Hematopoietic multipotent progenitor cell treated with erythropoietin and hydrocortisone succinate and interleukin-3 and kit ligand, for 8 days (in vitro differentiated cells): ENCODE measurements around the gene FBN3.
"Not testable (repeated sequence)": the region's sequence is repeated elsewhere in the genome, so short reads cannot be mapped to it uniquely, and the experiment has no call there.

Experiments
- DNase-seq: peaks from one replicate; pipeline ENCODE4 v3.0.0-alpha.2; 2015

FBN3 gene

GRCh38 chr19:8046569-8047165 is 102.7 kb downstream of the FBN3 start:
- no peak for DNase-seq

DNA sequence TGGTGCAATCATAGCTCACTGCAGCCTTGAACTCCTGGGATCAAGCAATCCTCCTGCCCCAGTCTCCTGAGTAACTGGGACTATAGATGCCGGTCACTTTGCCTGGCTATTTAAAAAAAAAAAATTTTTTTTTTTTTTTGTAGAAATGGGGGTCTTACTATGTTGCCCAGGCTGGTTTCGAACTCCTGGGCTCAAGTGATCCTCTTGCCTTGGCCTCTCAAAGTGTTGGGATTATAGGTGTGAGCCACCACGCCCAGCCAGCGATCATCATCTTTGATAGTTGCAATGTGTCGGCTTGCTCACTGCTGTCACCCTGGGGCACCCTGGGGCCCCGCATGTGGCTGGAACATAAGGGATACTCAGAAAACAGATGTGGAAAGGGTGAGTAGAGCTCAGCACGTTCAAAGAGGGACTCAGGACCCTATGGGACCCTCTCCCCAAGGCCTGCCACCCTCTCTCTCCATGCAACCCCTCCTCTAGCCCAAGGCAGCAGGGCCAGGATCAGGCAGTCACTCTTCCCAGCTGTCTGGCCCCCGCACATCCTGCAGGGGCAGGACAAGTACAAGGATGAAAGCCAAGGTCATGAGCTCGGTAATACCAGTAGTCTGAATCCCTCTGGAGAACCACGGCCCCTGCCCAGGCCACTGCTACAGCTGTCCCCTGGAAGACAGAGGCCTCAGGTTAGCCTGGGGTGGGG is 103.4 kb downstream of the FBN3 start:
- no peak for DNase-seq

- DNase-seq: no peak
Measured at GRCh38 chr19:8044018-8044417, 105.4 kb downstream of the FBN3 start.

- no peak for DNase-seq
Measured at GRCh38 chr19:8042900-8043299, 106.5 kb downstream of the FBN3 start.

DNA sequence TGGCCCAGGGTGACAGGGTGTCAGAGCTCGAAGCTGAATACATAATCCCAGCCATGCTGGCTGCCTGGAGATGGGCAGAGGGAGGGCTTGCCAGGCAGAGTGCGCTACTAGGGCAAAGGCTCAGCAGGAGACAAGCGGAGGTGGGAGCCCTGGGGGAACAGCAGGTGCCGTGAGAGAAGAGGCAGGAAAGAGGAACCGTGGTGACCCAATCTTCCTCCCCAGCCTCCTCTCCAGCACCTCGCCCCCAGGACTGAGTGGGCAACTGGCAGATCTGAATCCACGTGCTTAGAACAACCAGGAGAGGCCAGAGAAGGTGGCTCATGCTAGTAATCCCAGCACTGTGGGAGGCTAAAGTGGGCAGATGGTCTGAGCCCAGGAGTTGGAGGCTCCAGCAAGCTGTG is 107.9 kb downstream of the FBN3 start:
- no peak for DNase-seq

DNA sequence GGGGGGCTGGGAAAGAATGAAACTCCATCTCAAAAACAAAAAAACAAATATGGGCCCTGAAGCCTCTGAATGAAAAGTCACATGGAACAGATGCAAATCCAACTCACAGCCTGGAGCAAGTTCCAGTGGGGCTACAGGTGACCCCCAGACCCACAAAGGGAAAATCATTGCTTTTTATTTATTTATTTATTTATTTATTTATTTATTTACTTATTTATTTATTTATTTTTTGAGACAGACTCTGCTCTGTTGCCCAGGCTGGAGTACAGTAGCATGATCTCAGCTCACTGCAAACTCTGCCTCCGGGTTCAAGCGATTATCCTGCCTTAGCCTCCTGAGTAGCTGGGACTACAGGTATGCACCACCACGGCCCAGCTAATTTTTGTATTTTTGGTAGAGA is 110.2 kb downstream of the FBN3 start:
- DNase-seq: no peak

DNA sequence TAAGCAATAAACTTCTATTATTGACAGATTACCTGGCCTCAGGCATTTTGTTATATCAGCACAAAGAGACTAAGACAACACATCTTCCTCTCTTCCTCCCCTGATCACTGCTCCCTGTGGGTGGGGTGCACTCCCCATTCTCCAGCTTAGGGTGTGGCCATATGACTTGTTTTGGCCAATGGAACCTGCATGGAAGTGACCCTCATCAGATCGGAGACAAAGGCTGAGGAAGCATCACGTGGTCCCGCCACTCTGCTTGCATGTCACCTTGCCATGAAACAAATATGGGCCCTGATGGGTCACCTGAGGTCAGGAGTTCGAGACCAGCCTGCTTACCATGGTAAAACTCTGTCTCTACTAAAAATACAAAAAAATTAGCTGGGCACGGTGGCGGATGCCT is 110.6 kb downstream of the FBN3 start:
- DNase-seq: no peak

DNA sequence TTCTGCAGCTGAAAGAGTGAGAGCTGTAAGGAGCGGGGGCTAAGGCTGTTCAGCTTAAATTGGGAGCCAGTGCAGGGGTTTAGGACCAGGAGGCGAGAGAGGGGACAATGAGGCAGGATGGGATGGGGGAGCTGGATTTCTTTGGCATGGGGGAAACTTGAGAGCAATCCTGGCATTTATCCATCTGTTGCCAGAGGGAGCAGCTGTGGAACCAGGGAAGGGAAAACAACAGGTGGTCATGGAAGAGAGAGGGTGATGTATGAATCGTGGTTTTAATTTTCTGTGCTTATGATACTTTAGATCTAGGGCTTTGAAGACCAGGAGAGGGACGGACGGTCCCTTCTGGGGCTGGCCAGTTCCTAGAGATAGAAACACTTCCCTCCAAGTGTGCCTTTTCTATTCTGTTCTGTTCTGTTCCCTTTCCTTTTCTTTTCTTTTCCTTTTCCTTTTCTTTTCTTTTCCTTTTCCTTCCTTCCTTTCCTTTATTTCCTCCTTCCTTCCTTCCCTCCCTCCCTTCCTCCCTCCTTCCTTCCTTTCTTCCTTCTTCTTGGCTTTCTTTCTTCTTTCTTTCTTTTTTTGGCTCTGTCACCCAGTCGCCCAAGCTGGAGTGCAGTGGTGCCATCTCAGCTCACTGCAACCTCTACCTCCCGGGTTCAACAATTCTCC is 112.8 kb downstream of the FBN3 start:
- no peak for DNase-seq

- no peak for DNase-seq
Measured at GRCh38 chr19:8034178-8034525, 115.2 kb downstream of the FBN3 start.

DNA sequence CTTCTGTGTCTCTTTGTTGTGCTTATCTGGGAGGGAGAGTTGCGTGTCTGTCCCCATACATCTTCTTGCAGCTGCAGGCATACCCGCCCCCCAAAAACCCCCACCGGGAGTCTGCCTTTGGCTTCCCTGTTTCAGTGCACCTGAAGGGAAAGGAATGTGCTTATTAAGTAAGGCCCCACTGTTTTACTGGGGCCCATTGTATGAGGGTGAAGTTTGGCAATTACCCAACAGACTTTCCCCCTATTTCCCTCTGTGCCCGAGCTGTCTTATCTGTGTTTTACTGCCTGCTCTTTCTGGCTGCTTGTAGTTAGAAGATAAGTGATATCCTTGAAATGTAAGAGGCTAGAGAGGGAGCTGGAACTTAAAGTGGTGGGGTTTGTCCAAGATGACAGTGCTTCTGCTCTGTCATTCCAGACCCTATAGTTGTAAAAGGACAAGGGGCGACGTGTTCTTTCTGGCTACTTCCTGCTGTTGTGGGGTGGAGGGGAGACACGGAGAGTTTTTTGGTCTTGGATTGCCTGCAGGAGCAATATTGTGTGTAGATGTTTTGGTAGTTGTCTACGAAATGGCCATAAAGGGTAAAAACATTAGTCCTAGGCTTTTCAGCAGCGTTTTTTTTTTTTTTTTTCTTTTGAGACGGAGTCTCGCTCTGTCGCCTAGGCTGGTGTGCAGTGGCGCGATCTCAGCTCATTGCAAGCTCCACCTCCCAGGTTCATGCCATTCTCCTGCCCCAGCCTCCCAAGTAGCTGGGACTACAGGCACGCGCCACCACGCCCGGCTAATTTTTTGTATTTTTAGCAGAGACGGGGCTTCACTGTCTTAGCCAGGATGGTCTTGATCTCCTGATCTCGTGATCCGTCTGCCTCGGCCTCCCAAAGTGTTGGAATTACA is 115.9 kb downstream of the FBN3 start:
- peak; percentile 97 for DNase-seq

GRCh38 chr19:8030960-8031359 is 118.4 kb downstream of the FBN3 start:
- DNase-seq: no peak

DNA sequence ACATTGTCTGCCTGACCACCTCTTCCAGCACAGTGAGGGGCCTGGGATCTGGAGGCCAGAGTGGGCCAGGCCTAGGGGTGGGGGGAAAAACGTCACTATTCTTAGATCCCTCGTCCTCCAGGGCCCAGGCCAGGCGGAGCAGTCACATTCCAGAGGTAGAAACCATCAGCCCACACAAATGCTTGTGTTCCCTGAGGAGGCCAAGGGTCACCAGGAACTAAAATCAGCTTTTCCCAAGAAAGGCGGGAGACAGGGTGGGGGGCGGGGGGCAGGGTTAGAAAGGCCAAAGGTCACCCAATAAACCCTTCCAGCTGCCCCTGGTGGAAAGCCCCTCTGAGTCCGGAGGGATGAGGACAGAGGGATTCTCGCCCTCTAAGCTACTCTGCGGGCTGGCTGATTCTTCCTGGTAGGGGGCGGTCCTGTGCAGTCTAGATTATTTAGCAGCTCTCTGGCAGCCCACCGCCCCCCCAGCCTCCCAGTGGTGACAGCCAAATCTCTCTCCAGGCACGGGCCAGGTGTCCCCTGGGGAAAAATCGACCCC is 120.4 kb downstream of the FBN3 start:
- DNase-seq: no peak

- no peak for DNase-seq
Measured at GRCh38 chr19:8025316-8025715, 124.1 kb downstream of the FBN3 start.

DNA sequence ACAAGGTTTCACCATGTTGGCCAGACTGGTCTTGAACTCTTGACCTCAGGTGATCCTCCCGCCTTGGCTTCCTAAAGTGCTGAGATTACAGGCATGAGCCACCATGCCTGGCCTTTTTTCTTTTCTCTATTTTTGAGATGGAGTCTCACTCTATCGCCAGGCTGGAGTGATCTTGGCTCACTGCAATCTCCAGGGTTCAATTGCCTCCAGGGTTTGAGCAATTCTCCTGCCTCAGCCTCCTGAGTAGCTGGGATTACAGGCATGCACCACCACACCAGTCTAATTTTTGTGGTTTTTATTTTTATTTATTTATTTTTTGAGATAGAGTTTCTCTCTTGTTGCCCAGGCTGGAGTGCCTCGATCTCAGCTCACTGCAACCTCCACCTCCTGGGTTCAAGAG is 125.1 kb downstream of the FBN3 start:
- DNase-seq: not testable (repeated sequence)

DNA sequence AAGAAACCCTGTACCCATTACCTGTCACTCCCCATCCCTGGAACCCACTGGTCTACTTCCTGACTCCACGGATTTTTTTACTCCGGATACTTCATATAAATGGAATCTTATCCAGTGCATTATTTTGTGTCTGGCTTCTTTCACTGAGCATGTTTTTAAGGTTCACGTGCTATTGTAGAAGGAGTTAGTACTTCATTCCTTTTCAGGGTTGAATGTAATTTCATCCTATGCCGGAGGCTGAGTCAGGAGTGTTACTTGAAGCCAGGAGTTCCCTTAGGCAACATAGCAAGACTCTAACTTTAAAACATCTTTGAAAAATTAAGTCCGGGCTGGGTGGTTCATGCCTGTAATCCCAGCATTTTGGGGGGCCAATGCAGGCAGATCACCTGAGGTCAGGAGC is 126.0 kb downstream of the FBN3 start:
- no peak for DNase-seq

GRCh38 chr19:8022275-8022674 is 127.1 kb downstream of the FBN3 start:
- no peak for DNase-seq

- no peak for DNase-seq
Measured at GRCh38 chr19:8021374-8021773, 128.0 kb downstream of the FBN3 start.

- no peak for DNase-seq
Measured at GRCh38 chr19:8020681-8021080, 128.7 kb downstream of the FBN3 start.

DNA sequence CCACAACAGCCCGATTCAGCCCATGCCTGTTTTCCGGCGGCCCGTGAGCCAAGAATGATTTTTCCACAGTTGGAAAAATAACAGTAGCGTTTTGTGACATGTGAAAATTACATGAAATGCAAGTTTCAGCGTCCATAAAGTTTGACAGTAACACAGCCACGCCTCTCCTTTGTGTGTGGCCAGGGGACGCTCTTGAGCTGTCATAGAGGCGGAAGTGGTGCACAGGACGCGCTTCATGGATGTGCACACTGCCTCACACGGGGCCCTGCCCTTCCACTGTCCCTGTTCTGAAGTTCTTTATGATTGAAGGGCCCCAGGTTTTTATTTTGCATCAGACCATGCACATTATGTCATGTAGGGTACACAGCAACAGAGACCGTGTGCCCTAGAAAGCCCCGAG is 131.6 kb downstream of the FBN3 start:
- peak; percentile 85 for DNase-seq
